A204.1 (cell line): ENCODE measurements around the gene HRAS.
"Not testable (repeated sequence)": the region's sequence is repeated elsewhere in the genome, so short reads cannot be mapped to it uniquely, and the experiment has no call there.

ENCODE experiments used
- FAIRE-seq: peaks from 2 replicates; lab custom pipeline; 2012; peaks lifted over from hg19 to GRCh38; lab: Jason Lieb, UNC

Gene HRAS

GRCh38 chr11:532986-533585 is 2.3 kb downstream of the HRAS start:
- no peak for FAIRE-seq

GRCh38 chr11:532527-532985 is 2.8 kb downstream of the HRAS start:
- no peak for FAIRE-seq

- no peak for FAIRE-seq
Observed at GRCh38 chr11:531919-532526, 3.4 kb downstream of the HRAS start.

DNA sequence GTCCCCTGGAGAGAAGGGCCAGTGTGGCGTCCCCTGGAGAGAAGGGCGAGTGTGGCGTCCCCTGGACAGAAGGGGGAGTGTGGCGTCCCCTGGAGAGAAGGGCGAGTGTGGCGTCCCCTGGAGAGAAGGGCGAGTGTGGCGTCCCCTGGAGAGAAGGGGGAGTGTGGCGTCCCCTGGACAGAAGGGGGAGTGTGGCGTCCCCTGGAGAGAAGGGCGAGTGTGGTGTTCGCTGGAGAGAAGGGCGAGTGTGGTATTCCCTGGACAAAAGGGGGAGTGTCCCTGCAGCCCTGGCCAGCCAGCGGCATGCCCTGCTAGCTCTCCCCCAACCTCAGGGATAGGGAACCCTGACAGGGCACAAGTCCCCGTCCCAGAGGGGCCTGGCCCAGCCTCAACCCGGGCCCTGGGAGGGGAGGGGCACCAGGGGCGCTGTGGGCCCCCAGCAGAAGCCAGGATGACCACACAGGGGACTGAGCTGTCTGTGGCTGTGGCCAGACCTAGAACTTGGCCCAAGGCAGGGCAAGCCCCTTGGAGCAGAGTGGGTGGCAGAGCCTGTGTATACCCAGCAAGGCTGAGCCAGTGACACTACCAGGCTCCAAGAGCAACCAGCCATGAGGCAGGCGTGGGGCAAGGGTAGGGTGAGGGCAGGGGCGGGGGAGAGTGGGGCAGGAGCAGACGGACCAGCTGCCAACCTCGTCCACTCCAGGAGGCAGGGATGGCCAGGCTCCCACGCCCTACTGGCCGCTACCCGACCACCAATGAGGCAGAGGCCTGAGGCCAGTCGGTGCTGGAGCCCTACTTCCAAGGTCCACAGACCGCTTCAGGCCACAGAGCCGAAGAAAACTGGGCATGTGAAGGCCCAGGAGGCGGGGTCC is 4.2 kb downstream of the HRAS start:
- FAIRE-seq, result no peak

DNA sequence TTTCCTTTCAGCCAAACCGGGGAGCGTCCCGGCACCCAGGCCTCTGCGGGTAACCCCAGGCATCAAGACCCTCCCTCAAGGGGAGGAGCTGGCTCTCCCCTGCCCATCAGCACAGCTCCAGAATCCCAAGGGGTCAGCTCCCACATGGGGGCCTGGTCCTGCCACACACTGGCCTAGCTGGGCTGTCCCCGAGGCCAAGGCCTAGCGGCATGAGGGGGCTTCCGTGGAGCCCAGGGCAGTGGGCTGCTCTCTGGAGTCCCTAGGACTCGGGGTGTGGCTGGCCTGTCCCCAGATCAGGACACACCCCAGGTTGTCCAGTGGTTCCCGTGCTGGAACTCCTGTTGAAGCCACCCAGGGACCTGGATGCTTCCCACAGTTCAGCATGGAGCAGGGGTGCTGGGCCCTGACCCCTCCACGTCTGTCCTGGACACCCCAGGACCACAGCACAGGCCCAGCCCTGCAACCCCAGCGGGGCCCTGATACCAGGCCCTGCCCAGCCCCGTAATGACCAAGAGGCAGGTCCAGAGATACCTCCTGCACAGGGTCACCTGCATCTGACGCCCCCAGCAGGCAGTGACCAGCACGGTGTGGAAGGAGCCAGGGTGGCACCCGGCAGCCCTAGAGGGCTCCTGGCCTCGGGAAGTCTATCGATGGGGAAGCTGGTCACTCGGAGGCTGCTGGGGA is 5.5 kb downstream of the HRAS start:
- no peak for FAIRE-seq

DNA sequence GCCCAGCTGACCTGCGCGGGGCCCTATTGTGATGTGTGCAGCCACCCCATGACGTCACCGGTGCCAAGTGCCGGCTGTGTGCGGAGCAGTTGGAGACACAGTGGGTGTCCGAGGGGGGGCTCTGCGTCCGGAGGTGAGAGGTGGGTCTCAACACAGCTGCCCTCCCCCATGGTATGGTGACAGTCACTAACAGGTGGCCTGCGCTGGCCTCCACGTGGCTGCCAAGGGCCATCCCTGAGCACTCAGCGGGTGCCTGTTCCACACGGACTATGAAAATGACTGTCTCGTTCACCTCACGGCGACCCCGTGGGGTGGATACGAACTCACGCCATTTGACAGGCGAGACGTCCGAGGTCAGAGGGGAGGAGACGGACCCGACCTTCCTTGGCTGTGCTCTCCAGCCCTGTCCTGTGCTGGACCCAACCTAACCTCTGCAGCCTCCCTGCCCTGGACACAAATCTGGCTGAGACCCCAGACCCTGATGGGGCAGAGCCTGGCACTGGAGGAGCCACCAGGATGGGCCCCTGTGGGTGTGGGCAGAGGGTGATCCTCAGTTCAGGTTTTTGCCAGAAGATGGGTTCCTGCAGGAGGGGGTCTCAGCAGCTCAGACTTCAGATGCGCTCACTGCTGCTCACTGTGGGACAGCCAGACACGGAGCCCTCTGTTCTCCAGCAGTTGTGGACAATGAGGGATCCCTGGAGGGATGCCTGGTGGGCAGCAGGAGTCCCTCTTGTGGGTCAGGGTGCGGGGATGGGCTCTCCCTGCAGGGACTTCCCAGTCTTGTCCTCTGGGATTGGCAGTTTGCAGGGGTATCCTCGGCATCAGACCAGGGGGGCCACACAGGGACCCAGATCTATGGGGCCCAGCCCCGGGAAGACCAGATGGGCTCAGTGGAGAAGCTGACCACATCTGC is 6.3 kb downstream of the HRAS start:
- FAIRE-seq, result no peak

DNA sequence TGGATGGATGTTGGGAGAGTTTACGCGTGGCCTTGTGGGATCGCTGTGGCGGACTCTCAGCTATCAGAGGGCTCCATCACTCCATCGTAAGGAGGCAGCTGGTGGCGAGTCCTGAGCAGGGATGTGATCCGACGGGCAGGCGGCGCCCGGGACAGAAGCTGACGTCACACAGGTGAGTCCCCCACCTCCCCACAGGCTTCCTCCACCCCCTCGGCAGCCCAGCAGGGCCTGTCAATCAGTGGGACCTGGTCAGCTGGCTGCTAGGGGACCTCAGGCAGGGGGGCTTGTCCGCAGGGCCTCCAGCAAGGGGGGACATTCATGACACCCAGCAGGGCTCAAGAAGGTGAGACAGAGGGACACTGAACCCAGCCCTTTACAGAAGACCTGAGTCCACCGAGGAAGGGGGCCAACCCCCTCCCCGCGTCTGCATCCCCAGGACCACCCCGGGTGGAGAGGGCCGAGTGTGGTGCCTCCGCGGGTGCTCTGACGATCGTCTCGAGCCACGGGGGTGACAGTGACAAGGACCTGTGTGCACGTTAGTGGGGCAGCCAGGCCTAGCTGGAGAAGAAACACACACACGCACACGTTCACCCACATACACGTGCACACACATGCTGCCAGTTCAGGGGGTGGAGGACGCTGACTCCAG is 7.1 kb downstream of the HRAS start:
- no peak for FAIRE-seq

GRCh38 chr11:526192-526591 is 9.2 kb downstream of the HRAS start:
- no peak for FAIRE-seq

- FAIRE-seq, result no peak
Observed at GRCh38 chr11:521177-521688, 14.1 kb downstream of the HRAS start.

- FAIRE-seq, result no peak
Observed at GRCh38 chr11:520428-521176, 14.8 kb downstream of the HRAS start.

GRCh38 chr11:518463-519202 is 16.7 kb downstream of the HRAS start:
- FAIRE-seq, result no peak

DNA sequence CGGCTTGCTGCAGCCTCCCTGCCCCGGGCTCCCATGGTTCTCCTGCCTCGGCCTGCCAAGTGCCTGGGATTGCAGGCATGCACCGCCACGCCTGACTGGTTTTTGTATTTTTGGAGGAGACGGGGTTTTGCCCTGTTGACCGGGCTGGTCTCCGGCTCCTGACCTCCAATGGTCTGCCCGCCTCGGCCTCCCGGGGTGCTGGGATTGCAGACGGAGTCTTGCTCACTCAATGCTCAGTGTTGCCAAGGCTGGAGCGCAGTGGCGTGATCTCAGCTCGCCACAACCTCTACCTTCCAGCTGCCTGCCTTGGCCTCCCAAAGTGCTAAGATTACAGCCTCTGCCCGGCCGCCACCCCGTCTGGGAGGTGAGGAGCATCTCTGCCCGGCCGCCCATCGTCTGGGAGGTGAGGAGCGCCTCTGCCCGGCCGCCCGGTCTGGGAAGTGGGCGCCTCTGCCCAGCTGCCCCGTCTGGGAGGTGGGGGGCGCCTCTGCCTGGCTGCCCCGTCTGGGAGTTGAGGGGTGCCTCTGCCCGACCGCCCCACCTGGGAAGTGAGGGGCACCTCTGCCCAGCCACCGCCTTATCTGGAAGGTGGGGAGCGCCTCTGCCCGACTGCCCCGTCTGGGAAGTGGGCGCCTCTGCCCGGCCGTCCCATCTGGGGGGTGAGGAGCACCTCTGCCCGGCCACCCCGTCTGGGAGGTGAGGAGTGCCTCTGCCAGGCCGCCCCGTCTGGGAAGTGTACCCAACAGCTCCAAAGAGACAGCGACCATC is 18.3 kb downstream of the HRAS start:
- FAIRE-seq, result not testable (repeated sequence)

- no peak for FAIRE-seq
Observed at GRCh38 chr11:516400-516799, 19.0 kb downstream of the HRAS start.

- no peak for FAIRE-seq
Observed at GRCh38 chr11:515131-515530, 20.2 kb downstream of the HRAS start.

DNA sequence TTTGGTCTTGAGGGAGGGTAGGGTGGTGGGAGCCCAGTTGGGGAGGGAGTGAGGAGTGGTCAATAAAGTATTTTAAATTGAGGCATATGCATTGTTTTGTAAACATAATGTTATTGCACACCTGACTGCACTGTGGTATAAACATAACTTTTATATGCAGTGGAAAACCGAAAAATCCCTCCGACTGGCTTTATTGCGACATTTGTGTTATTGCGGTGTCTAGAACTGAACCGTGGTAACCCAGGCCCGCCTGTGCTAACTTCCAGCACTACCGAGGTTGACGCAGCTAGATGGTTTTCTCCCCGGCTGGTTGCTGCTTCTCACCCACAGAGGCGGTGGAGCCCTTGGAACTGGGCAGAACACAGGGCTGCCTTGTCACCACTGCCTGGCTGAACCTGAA is 20.8 kb downstream of the HRAS start:
- no peak for FAIRE-seq

DNA sequence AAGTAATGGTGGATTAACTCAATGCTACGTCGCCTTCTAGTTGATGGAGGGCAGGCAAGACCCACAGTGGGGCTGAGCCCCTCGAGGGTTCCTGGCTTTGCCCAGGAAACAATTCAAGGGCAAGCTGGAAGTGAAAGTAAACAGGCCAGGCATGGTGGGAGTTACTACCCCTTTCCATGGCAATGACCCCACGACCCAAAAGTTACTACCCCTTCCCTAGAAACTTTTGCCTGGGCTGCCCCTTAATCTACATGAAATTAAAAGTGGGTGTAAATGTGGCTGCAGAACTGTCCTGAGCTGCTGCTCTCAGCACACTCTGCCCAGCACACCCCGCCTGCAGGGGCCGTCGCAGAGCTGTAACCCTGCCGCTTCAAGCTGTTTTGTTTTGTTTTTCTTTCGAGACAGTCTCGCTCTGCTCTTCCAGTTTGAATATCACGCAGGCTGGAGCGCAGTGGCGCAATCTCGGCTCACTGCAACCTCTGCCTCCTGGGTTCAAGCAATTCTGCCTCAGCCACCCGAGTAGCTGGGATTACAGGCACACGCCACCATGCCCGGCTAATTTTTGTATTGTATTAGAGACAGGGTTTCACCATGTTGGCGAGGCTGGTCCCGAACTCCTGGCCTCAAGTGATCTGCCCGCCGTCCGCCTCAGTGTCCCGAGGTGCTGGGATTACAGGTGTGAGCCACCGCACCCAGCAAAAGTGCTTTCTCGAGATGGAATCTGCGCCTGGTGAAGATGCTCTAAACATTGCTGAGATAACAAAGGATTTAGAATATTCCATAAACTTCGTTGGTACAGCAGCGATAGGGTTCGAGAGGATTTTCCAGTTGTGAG is 22.4 kb downstream of the HRAS start:
- no peak for FAIRE-seq

GRCh38 chr11:508956-509355 is 26.4 kb downstream of the HRAS start:
- FAIRE-seq, result no peak
